Peyer's patch (tissue), 4 donors: ENCODE results near the gene CTNNBL1.

Experiments used
- CTCF ChIP-seq, 6 experiments: fragments of 450-650 bp in 4 of 6; fragments of 200-600 bp in 2 of 6; sonication (generic) in 1 of 6; IDR thresholded peaks; one replicate each; pipeline ENCODE4 v1.5.1; 2017 to 2019; ENCODE audit warnings: antibody characterized with exemption in 6 of 6, mild to moderate bottlenecking in 3 of 6, moderate library complexity in 1 of 6
- POLR2A ChIP-seq, 2 donors: fragments of 450-650 bp; IDR thresholded peaks; one replicate each; pipeline ENCODE4 v1.5.1; 2017; ENCODE audit warnings: antibody characterized with exemption in 2 of 2, mild to moderate bottlenecking in 2 of 2, moderate library complexity in 2 of 2

DNA sequence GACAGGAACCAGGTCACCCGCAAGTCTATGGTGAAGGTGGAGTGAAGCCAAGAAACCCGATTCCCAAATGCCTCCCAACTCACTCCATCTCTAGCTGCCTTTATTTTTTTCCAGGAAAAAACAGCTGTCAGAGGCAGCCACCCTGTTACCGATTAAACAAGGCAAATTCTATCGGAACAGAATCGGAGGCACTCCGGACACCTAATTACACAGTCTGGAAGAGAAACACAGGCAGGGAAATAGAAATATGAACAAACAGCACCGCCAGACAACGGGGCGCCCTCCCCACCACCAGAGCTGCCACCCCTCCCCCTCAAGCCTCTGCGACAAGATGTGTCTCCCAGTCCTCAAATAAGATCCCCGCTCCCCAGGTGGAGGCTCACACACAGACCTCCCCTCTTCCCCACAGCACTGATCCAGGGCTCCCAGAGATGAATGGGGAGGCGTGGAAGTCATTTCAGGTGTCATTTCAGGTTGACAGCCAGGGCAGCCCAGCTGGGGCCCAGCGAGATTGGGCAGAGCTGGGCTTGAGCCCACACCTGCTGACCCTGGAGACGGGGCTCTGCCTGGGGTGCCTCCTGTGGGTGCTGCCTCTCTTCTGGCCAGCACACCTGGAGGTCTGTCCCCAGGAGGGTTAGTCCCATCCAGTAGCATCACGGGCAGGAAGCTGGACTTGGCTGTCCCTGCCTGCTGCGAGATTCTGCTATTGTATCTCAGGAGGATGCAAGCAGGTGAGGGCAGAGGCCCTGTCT is 189.3 kb downstream of the CTNNBL1 start:
- TF ChIP-seq CTCF (IDR thresholded peaks at IDR 0.05), result no peak
- no peak for TF ChIP-seq POLR2A (IDR thresholded peaks at IDR 0.05)
